Skeletal muscle tissue (tissue), 4 donors: ENCODE measurements around the gene RHOD. TPM values are rescaled to one million over a fixed set of nuclear protein-coding genes. Genes with fewer than 3 reads are reported as not detected.

Experiments used
- H3K27ac ChIP-seq: one replicate; pipeline ENCODE4 v1.7.0; 2013; ENCODE audit warnings: mild to moderate bottlenecking, low read depth, low read length, inconsistent platforms
- H3K27me3 ChIP-seq, 3 donors: one replicate each; pipeline ENCODE4 v1.7.0; 2013; ENCODE audit warnings: low read length in 3 of 3; ENCODE audit not compliant: control insufficient read depth in 3 of 3, insufficient read depth in 3 of 3
- H3K36me3 ChIP-seq, 3 donors: one replicate each; pipeline ENCODE4 v1.7.0; 2013; ENCODE audit warnings: low read length in 3 of 3; ENCODE audit not compliant: control insufficient read depth in 3 of 3, insufficient read depth in 3 of 3
- H3K4me1 ChIP-seq, 3 donors: one replicate each; pipeline ENCODE4 v1.7.0; 2013; ENCODE audit warnings: low read length in 3 of 3, mild to moderate bottlenecking in 3 of 3; ENCODE audit not compliant: control insufficient read depth in 3 of 3, insufficient read depth in 3 of 3
- H3K4me3 ChIP-seq, 3 donors: one replicate each; pipeline ENCODE4 v1.7.0; 2013; ENCODE audit warnings: low read length in 3 of 3
- H3K9ac ChIP-seq, 3 donors: one replicate each; pipeline ENCODE4 v1.7.0; 2013; ENCODE audit warnings: low read length in 3 of 3, mild to moderate bottlenecking in 3 of 3, moderate library complexity in 2 of 3, low read depth in 1 of 3
- H3K9me3 ChIP-seq, 3 donors: one replicate each; pipeline ENCODE4 v1.7.0; 2013; ENCODE audit warnings: low read length in 3 of 3; ENCODE audit not compliant: control insufficient read depth in 3 of 3
- total RNA-seq: library from RNA; depleted of rRNA; stranded (reverse); fragments of >200 nt; gene quantifications from one replicate; pipeline ENCODE4 v1.2.3, GENCODE V29; 2014
- donor health status: Osteomylitis.

RHOD gene
- total RNA-seq, 1 donor from 2014 or later, result 7.8 TPM

- peak within 1 kb of the TSS; percentile 84 to 96 (median 88) for H3K4me3 ChIP-seq
- no peaks in the 10 kb centered on the region for H3K9me3 ChIP-seq
- no peaks in the 10 kb centered on the region for H3K27me3 ChIP-seq
- peaks cover 0 to 2% (median 0%) of the 10 kb centered on the region in 3 donors for H3K36me3 ChIP-seq
- H3K27ac ChIP-seq, result peak within 1 kb of the TSS; percentile 94
- peaks cover 2 to 14% (median 14%) of the 10 kb centered on the region in 3 donors for H3K4me1 ChIP-seq
- H3K9ac ChIP-seq, result peak within 1 kb of the TSS; percentile 88 to 95 (median 94)
These were observed 62.3 kb downstream of the RHOD start, which contains the start of gene KDM2A for GRCh38 chr11:67118801-67119584. Gene KDM2A, plus strand, starts transcription at chr11:67119263. Its CDS starts 2,054 bp downstream, at chr11:67121317.

DNA sequence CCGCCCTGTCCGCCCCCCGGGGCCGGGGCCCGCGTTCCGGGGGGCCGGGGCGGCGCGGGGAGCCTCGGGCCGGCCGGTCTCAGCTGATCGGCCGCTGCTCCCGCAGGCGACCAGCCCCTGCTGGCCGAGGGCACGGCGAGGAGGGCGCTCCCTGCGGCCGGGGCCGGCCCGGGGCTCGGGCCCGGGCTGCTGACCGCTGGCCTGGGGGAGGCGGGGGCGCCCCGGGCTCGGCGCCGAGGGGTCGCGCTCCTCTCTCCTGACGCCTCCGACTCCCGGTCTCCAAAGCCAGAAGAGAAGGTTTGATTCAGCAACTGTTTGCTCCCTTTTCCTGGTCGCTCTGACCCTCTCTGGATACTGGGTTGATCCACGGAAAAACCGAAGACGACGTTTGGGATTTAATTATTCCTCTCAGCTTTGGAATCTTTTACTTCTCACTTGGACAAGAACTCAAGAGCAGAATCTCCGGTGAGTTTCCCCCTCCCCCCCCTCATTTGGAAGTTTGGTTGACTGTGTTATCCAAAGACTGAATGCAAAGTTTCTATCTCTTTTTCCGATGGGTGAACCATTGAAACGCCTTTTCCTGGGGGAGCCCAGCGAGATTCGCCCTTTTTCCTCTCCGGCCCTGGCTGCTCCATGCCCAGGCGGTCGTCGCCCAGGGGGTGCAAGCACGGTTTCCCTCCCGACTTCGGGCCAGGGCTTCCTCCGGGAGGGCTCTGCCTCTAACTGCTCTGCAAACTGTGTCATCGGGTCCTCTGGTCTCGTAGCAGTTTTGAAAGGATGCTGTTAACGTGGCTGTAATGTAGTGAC, 63.1 kb downstream of the RHOD start:
- peaks cover 0 to 2% (median 0%) of the 10 kb centered on the region in 3 donors for H3K36me3 ChIP-seq
- H3K4me1 ChIP-seq, result peaks cover 2 to 14% (median 14%) of the 10 kb centered on the region in 3 donors
- no peaks in the 10 kb centered on the region for H3K27me3 ChIP-seq

GRCh38 chr11:67120456-67120855, 63.8 kb downstream of the RHOD start:
- H3K9me3 ChIP-seq, result no peaks in the 10 kb centered on the region
- peak overlapping the region; percentile 85 to 92 (median 91) for H3K9ac ChIP-seq
- peaks cover 2 to 14% (median 14%) of the 10 kb centered on the region in 3 donors for H3K4me1 ChIP-seq
- H3K4me3 ChIP-seq, result peak overlapping the region; percentile 84 to 96 (median 88)
- peak overlapping the region; percentile 76 for H3K27ac ChIP-seq
- no peaks in the 10 kb centered on the region for H3K27me3 ChIP-seq
- H3K36me3 ChIP-seq, result peaks cover 0 to 2% (median 0%) of the 10 kb centered on the region in 3 donors

More for the DNA sequence above, 63.1 kb downstream of the RHOD start:
- peak overlapping the region; percentile 94 for H3K27ac ChIP-seq
- H3K9ac ChIP-seq, result peak overlapping the region; percentile 88 to 92 (median 91)
- no peaks in the 10 kb centered on the region for H3K9me3 ChIP-seq
- H3K4me3 ChIP-seq, result peak overlapping the region; percentile 84 to 96 (median 88)

DNA sequence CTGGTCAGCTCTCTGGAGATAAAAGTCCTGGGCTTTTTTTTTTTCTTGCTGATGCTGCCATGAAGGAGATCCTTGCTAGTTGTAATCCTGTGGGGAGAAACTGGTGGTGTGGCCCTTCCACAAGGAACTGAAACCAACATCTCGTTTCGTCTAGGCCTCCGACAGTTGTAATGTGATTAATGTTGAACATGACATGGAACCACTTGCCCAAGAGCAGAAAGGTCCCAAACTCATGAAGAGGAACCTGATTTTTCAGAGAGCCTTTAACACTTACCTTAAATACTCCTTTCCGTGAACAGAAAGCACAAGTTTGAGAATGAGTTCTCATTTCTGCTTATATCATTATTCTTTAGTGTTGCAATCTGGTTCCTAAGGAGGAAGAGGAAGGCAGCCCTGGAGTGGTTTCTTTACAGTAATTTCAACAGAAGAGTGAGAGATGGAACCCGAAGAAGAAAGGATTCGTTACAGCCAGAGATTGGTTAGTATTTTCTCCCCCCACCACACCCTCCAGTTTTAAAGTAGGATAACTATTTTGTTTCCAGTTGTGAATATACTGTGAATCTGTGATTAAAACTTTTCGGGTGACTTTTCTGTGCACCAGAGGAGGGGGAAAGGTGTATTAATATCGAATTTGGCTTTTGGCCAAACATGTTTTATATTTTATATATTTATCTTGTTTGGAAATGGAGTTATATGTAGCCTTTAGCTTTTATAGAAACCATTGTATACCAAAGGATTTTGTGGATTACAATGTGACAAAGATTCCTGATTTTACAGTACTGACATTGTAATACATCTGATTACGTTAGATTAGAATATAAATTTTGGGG, 64.4 kb downstream of the RHOD start:
- peak overlapping the region; percentile 84 to 96 (median 88) for H3K4me3 ChIP-seq
- peaks cover 0 to 2% (median under 1%) of the 10 kb centered on the region in 3 donors for H3K36me3 ChIP-seq
- H3K4me1 ChIP-seq, result peaks cover 2 to 14% (median 14%) of the 10 kb centered on the region in 3 donors
- peak overlapping the region; percentile 76 for H3K27ac ChIP-seq
- H3K9me3 ChIP-seq, result no peaks in the 10 kb centered on the region
- H3K27me3 ChIP-seq, result no peaks in the 10 kb centered on the region
- peak overlapping the region; percentile 85 to 92 (median 91) for H3K9ac ChIP-seq

Other genes starting within 250 kb of the RHOD start
- 14.1 TPM for gene RCE1, start 213.4 kb upstream of the RHOD start, total RNA-seq
- gene LRFN4, start 199.8 kb upstream of the RHOD start, total RNA-seq, result 12.0 TPM
- 45.9 TPM for gene PC, start 98.5 kb upstream of the RHOD start, total RNA-seq
- not detected for gene C11orf86, start 81.5 kb upstream of the RHOD start, total RNA-seq
- gene SYT12, start 33.7 kb upstream of the RHOD start, total RNA-seq, result not detected
- 43.8 TPM for gene KDM2A, start 62.4 kb downstream of the RHOD start, total RNA-seq
- gene GRK2, start 209.6 kb downstream of the RHOD start, total RNA-seq, result 27.7 TPM
- 12.5 TPM for gene ANKRD13D, start 232.5 kb downstream of the RHOD start, total RNA-seq
- 6.8 TPM for gene SSH3, start 246.7 kb downstream of the RHOD start, total RNA-seq